Posterior vena cava (tissue), 2 donors: ENCODE measurements around the gene PHLPP2. TPM values are rescaled to one million over a fixed set of nuclear protein-coding genes. Genes with fewer than 3 reads are reported as not detected.

Experiments used
- total RNA-seq, 2 donors: library from RNA; stranded (reverse); fragmentation: NEBNext Ultra II Directional; extraction: Animal tissue kit (Norgen Biotek cat#: 25700); gene quantifications; one replicate each; pipeline ENCODE4 v1.2.1, GENCODE V29; 2021
- donor health status: DM: yes; HTN: yes; CAD: no.
- donor health status: DM: yes; HTN: yes; CAD: no.

The PHLPP2 gene
- total RNA-seq, 2 donors from 2014 or later, result 6.3 to 9.1 TPM

Other genes with a start within 250 kb of the PHLPP2 start
- 1 to 10 TPM; 3.6 to 4.2 TPM for gene ZNF19, start 235.4 kb downstream of the PHLPP2 start, total RNA-seq
- gene CHST4, start 198.3 kb downstream of the PHLPP2 start, total RNA-seq, result not detected
- gene TAT, start 147.6 kb downstream of the PHLPP2 start, total RNA-seq, result under 1 TPM in 1 of 2 donors, not detected in 1; 0.09 TPM
- not detected for gene MARVELD3, start 98.5 kb downstream of the PHLPP2 start, total RNA-seq
- gene AP1G1, start 84.1 kb upstream of the PHLPP2 start, total RNA-seq, result 10 to 100 TPM; 61.8 to 67.3 TPM
- gene ATXN1L, start 121.3 kb upstream of the PHLPP2 start, total RNA-seq, result 10 to 100 TPM; 26.5 to 26.9 TPM
- gene ZNF821, start 159.5 kb upstream of the PHLPP2 start, total RNA-seq, result 1 to 10 TPM; 5.7 to 6.1 TPM
- gene IST1, start 170.8 kb upstream of the PHLPP2 start, total RNA-seq, result 100 to 1,000 TPM; 105 to 117 TPM